HEK293T (cell line): ENCODE data around the gene TERF2IP.

ENCODE experiments used
- ARNT ChIP-seq: fragments of 450-650 bp; IDR thresholded peaks from 2 replicates; pipeline ENCODE4 v1.6.1; 2017; ENCODE audit warnings: mild to moderate bottlenecking
- CTBP1 ChIP-seq: fragments of 450-650 bp; IDR thresholded peaks from 2 replicates; pipeline ENCODE4 v1.6.1; 2016; ENCODE audit warnings: borderline replicate concordance
- ELF4 ChIP-seq: fragments of 450-650 bp; IDR thresholded peaks from 2 replicates; pipeline ENCODE4 v1.6.1; 2017; ENCODE audit warnings: antibody characterized with exemption
- FOXA1 ChIP-seq: fragments of 450-650 bp; IDR thresholded peaks from 2 replicates; pipeline ENCODE4 v1.6.1; 2016; ENCODE audit warnings: mild to moderate bottlenecking
- FOXK2 ChIP-seq: fragments of 450-650 bp; IDR thresholded peaks from 2 replicates; pipeline ENCODE4 v1.6.1; 2016; ENCODE audit warnings: mild to moderate bottlenecking
- FOXM1 ChIP-seq: fragments of 450-650 bp; IDR thresholded peaks from 2 replicates; pipeline ENCODE4 v1.6.1; 2017; ENCODE audit warnings: mild to moderate bottlenecking, borderline replicate concordance
- L3MBTL2 ChIP-seq: fragments of 450-650 bp; conservative IDR thresholded peaks from 2 replicates; pipeline ENCODE4 v1.6.1; 2016; ENCODE audit warnings: mild to moderate bottlenecking
- LEF1 ChIP-seq: fragments of 450-650 bp; IDR thresholded peaks from 2 replicates; pipeline ENCODE4 v1.6.1; 2017; ENCODE audit warnings: mild to moderate bottlenecking, borderline replicate concordance
- SP1 ChIP-seq: fragments of 450-650 bp; IDR thresholded peaks from 2 replicates; pipeline ENCODE4 v1.6.1; 2017
- SUZ12 ChIP-seq: fragments of 450-650 bp; IDR thresholded peaks from 2 replicates; pipeline ENCODE4 v1.6.1; 2016; ENCODE audit warnings: mild to moderate bottlenecking
- TARDBP ChIP-seq: fragments of 450-650 bp; IDR thresholded peaks from 2 replicates; pipeline ENCODE4 v1.6.1; 2016

- TF ChIP-seq SUZ12 (no peak), CTBP1 (no peak), TARDBP (no peak), FOXM1 (no peak), FOXK2 (no peak), ARNT (no peak), FOXA1 (no peak), L3MBTL2 (no peak), LEF1 (no peak), SP1 (no peak), ELF4 (no peak)
These were observed 50.0 kb downstream of the TERF2IP start for GRCh38 chr16:75697571-75697970.
